GM23338 (cell line): ENCODE results near the gene DUSP5. TPM values are rescaled to one million over a fixed set of nuclear protein-coding genes. Genes with fewer than 3 reads are reported as not detected.

Experiments used
- ATAC-seq: fragments of 200-7000 bp; cut with Tn5 transposase; 3 replicates; pipeline ENCODE4 v1.9.1; 2020
- DNase-seq: peaks from one replicate; pipeline ENCODE4 v3.0.0-alpha.2; 2015; ENCODE audit warnings: low spot score
- H2AFZ ChIP-seq: fragments of 200-600 bp; sonication (generic); 2 replicates; pipeline ENCODE4 v1.8.0; 2016; ENCODE audit warnings: antibody characterized with exemption, mild to moderate bottlenecking, moderate library complexity
- H3F3A ChIP-seq: fragments of 200-600 bp; sonication (generic); replicated peaks from 2 replicates; pipeline ENCODE4 v1.8.0; 2017; ENCODE audit warnings: antibody characterized with exemption, mixed run types, low read depth
- H3K27ac ChIP-seq: fragments of 200-600 bp; sonication (generic); 2 replicates; pipeline ENCODE4 v1.6.1; 2016; ENCODE audit warnings: low read depth
- H3K27me3 ChIP-seq: fragments of 200-600 bp; sonication (generic); 2 replicates; pipeline ENCODE4 v1.8.0; 2016; ENCODE audit warnings: mild to moderate bottlenecking, mixed run types, moderate library complexity; ENCODE audit not compliant: insufficient read depth
- H3K36me3 ChIP-seq: fragments of 200-600 bp; sonication (generic); 2 replicates; pipeline ENCODE4 v1.8.0; 2016; ENCODE audit warnings: mild to moderate bottlenecking; ENCODE audit not compliant: insufficient read depth
- H3K4me1 ChIP-seq: fragments of 200-600 bp; sonication (generic); 2 replicates; pipeline ENCODE4 v1.8.0; 2016; ENCODE audit warnings: mild to moderate bottlenecking, moderate library complexity; ENCODE audit not compliant: insufficient read depth
- H3K4me2 ChIP-seq: fragments of 200-600 bp; sonication (generic); 2 replicates; pipeline ENCODE4 v1.7.1; 2017; ENCODE audit warnings: mixed run types
- H3K4me3 ChIP-seq: fragments of 200-600 bp; sonication (generic); 2 replicates; pipeline ENCODE4 v1.6.1; 2016; ENCODE audit warnings: mixed run types
- H3K79me2 ChIP-seq: fragments of 200-600 bp; sonication (generic); replicated peaks from 2 replicates; pipeline ENCODE4 v1.8.0; 2017; ENCODE audit warnings: mild to moderate bottlenecking; ENCODE audit not compliant: insufficient read depth
- H3K9me2 ChIP-seq: fragments of 200-600 bp; sonication (generic); 2 replicates; pipeline ENCODE4 v1.8.0; 2017; ENCODE audit not compliant: insufficient read depth
- H4K20me1 ChIP-seq: fragments of 200-600 bp; sonication (generic); replicated peaks from 2 replicates; pipeline ENCODE4 v1.8.0; 2017; ENCODE audit warnings: mild to moderate bottlenecking; ENCODE audit not compliant: insufficient read depth
- H3K27ac Mint-ChIP-seq: 2 replicates; pipeline ENCODE4 v1.8.0; 2020; ENCODE audit warnings: inconsistent platforms, mild to moderate bottlenecking, moderate library complexity, mixed read lengths
- H3K27me3 Mint-ChIP-seq: 3 replicates; pipeline ENCODE4 v1.8.0; 2022; ENCODE audit warnings: low read depth, mild to moderate bottlenecking, moderate library complexity, mixed read lengths, inconsistent platforms; ENCODE audit not compliant: insufficient read depth, poor library complexity
- H3K36me3 Mint-ChIP-seq: 3 replicates; pipeline ENCODE4 v1.8.0; 2021; ENCODE audit warnings: low read depth, mild to moderate bottlenecking, inconsistent platforms, moderate library complexity, mixed read lengths
- H3K4me1 Mint-ChIP-seq: 3 replicates; pipeline ENCODE4 v1.8.0; 2020; ENCODE audit warnings: mild to moderate bottlenecking, inconsistent platforms, mixed read lengths
- H3K4me3 Mint-ChIP-seq: 3 replicates; pipeline ENCODE4 v1.8.0; 2021; ENCODE audit warnings: moderate library complexity, mild to moderate bottlenecking, inconsistent platforms, mixed read lengths
- H3K9me3 Mint-ChIP-seq: 3 replicates; pipeline ENCODE4 v1.8.0; 2020; ENCODE audit warnings: moderate library complexity, mild to moderate bottlenecking, inconsistent platforms, mixed read lengths
- CREB1 ChIP-seq: fragments of 250-450 bp; sonication (Bioruptor Pico); IDR thresholded peaks from 2 replicates; pipeline ENCODE4 v1.5.0; 2020; ENCODE audit warnings: low read depth, mild to moderate bottlenecking, moderate library complexity
- CTCF ChIP-seq, 2 experiments: fragments of 200-600 bp in 1 of 2; sonication (generic) in 1 of 2; conservative IDR thresholded peaks; 2 replicates each; pipeline versions ENCODE4 v1.5.1 to v1.6.1; 2016 to 2017; ENCODE audit warnings: antibody characterized with exemption in 2 of 2, low read depth in 2 of 2, mild to moderate bottlenecking in 2 of 2, moderate library complexity in 1 of 2
- ETS1 ChIP-seq: IDR thresholded peaks from 2 replicates; pipeline ENCODE4 v1.6.1; 2016; ENCODE audit warnings: antibody characterized with exemption
- EZH2 ChIP-seq: fragments of 200-600 bp; sonication (generic); IDR thresholded peaks from one replicate; pipeline ENCODE4 v1.8.0; 2017; ENCODE audit warnings: antibody characterized with exemption, mild to moderate bottlenecking, low read depth; ENCODE audit not compliant: unreplicated experiment
- EZH2phosphoT487 ChIP-seq: fragments of 200-600 bp; sonication (generic); IDR thresholded peaks from one replicate; pipeline ENCODE4 v1.8.1; 2018; ENCODE audit warnings: antibody characterized with exemption; ENCODE audit not compliant: unreplicated experiment
- JUNB ChIP-seq: IDR thresholded peaks from one replicate; pipeline ENCODE4 v1.6.1; 2016; ENCODE audit warnings: antibody characterized with exemption; ENCODE audit not compliant: unreplicated experiment
- NANOG ChIP-seq: IDR thresholded peaks from 2 replicates; pipeline ENCODE4 v1.6.1; 2016; ENCODE audit warnings: antibody characterized with exemption, borderline replicate concordance
- POLR2AphosphoS5 ChIP-seq: IDR thresholded peaks from 2 replicates; pipeline ENCODE4 v1.6.1; 2016; ENCODE audit warnings: antibody characterized with exemption, low read depth
- REST ChIP-seq: IDR thresholded peaks from one replicate; pipeline ENCODE4 v1.6.1; 2018; ENCODE audit warnings: antibody characterized with exemption; ENCODE audit not compliant: unreplicated experiment
- STAT1 ChIP-seq: IDR thresholded peaks from one replicate; pipeline ENCODE4 v1.6.1; 2016; ENCODE audit warnings: antibody characterized with exemption; ENCODE audit not compliant: unreplicated experiment
- ZNF114 ChIP-seq: fragments of 250-450 bp; sonication (Bioruptor Pico); IDR thresholded peaks from 2 replicates; pipeline ENCODE4 v1.5.0; 2020; ENCODE audit warnings: mild to moderate bottlenecking, moderate library complexity
- ZNF331 ChIP-seq: fragments of 250-450 bp; sonication (Bioruptor Pico); IDR thresholded peaks from 2 replicates; pipeline ENCODE4 v1.5.0; 2020; ENCODE audit warnings: low read depth, mild to moderate bottlenecking, moderate library complexity
- ZNF462 ChIP-seq: fragments of 250-450 bp; sonication (Bioruptor Pico); IDR thresholded peaks from 2 replicates; pipeline ENCODE4 v1.5.0; 2020; ENCODE audit warnings: mild to moderate bottlenecking, moderate library complexity
- polyA plus RNA-seq: library from polyadenylated mRNA; unstranded; fragments of >200 nt; fragmentation: Nextera tagmentation; extraction: Ambion mirVana; gene quantifications from 2 replicates; pipeline ENCODE4 v1.2.1, GENCODE V29; 2016
- total RNA-seq: library from RNA; depleted of rRNA; stranded (reverse); fragments of >200 nt; shearing (Covaris generic); gene quantifications from 2 replicates; pipeline ENCODE4 v1.2.3, GENCODE V29; 2014

Gene DUSP5
- total and polyA plus RNA-seq, 2 experiments from 2014 or later = 10.8 to 35.9 TPM

- peaks cover 18% of the 10 kb centered on the region for H3K79me2 ChIP-seq
- peaks cover 4% of the 10 kb centered on the region; the same call in 2 of the 3 replicates for H3K4me1 Mint-ChIP-seq
- H3K36me3 Mint-ChIP-seq = peaks cover 93% of the 10 kb centered on the region
- no peaks in the 10 kb centered on the region for H3K9me2 ChIP-seq
- H3K27me3 Mint-ChIP-seq = peaks cover 1% of the 10 kb centered on the region
- peaks cover 16% of the 10 kb centered on the region for H3K36me3 ChIP-seq
- DNase-seq (no peak), ATAC-seq (no peak)
- no peaks in the 10 kb centered on the region for H3K4me1 ChIP-seq
- H3K27me3 ChIP-seq = no peaks in the 10 kb centered on the region
- no peak overlapping the region for H3K27ac Mint-ChIP-seq
- H3K4me2 ChIP-seq = no peak overlapping the region
- H3F3A ChIP-seq = no peaks in the 10 kb centered on the region
- H3K4me3 Mint-ChIP-seq = no peak overlapping the region
- H3K4me3 ChIP-seq = no peak overlapping the region
- no peaks in the 10 kb centered on the region for H3K9me3 Mint-ChIP-seq
- peaks cover 4% of the 10 kb centered on the region; the same call in 1 of the 2 replicates for H4K20me1 ChIP-seq
- H2AFZ ChIP-seq = no peak overlapping the region
- no peak overlapping the region for H3K27ac ChIP-seq
- TF ChIP-seq ETS1 (no peak), CREB1 (CRISPR knock-in tag) (no peak), EZH2phosphoT487 (no peak), EZH2 (no peak), STAT1 (no peak), CTCF (conservative IDR thresholded peaks at IDR 0.05; ENCODE audit: low read depth in 2 of 2) (no peak), JUNB (no peak), ZNF331 (CRISPR knock-in tag) (no peak), NANOG (no peak), REST (no peak), ZNF114 (CRISPR knock-in tag) (no peak), ZNF462 (CRISPR knock-in tag) (no peak), POLR2AphosphoS5 (no peak)
These were observed 11.3 kb downstream of the DUSP5 start for GRCh38 chr10:110508806-110509544.
